GM21529 (cell line): Measurements from ENCODE around the gene ZBTB7C.
A peak's percentile ranks its signal among the peaks of the same experiment; 100 is the strongest.

Experiments
- ATAC-seq: cut with Tn5 transposase; IDR thresholded peaks from one replicate; pipeline ENCODE4 v1.9.1; 2021; ENCODE audit not compliant: unreplicated experiment

The ZBTB7C gene

DNA sequence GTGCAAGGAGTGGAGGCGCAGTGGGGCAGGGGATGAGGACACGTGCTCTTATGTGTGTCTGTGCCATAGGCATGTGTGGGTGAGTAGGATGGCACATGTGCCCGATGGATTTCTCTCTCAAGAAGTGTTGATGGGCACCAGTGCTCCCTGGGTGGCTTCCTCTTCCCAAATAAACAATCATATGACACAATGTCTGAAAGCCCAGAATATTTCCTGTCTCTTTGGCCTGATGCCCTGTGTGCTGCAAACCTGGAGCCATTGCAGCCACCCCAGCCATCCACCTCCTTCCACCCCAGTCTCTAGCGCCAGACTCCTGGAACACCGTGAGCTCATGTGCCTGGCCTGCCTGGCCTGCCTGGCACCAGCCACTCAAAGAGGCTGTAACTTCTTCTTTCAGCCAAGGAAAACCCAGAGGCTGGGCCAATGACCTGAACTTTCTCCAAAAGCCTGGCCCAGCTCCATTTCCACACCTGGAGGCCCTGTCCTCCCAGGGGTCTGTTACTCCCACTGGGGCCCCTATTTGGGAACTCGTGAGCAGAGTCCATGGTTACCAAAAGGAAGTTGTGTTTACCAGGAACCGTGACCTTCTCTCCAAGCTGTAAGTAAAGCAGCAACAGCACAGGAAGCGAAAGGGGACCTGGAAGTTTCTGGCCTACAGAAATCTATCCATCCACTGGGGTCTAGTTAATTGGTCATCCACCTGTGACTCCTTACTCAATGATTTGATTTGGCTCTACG lies 9.5 kb upstream of the ZBTB7C start:
- ATAC-seq: no peak

DNA sequence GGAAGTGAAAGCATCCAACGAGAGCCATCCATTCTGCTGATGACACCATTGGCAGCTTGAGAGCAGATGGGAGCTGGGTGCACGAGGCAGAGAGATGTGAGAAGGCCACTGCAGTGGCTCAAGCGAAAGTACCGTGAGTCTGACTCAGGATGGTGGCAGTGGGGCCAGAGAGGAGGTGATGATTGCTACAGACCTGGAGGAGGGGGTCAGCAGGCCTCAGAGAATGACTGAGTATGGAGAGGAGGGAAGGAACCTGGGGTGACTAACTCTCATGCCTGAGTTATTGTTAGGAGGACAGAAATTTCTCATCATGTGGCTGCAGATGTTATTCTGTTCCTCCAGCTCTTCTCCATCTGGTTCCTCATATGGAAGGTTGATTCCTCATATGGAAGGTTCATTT lies 8.8 kb upstream of the ZBTB7C start:
- no peak for ATAC-seq

DNA sequence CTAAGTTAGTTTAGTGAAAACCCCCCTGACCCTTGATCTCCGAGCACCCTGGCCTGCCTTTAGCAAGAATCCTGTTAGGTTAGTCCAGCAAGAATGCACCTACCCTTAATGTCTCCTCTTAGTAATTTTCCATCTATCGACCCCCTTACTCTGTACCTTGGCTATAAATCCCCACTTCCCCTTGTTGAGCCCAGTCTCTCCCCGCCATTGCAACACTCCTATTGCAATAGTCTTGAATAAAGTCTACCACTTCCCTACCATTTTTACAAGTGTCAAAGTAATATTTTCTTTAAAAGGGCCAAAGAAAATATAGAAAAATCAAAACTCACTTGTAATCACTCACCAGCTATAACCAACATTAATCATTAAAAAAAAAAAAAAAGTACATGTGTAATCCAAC lies 4.2 kb upstream of the ZBTB7C start:
- no peak for ATAC-seq

DNA sequence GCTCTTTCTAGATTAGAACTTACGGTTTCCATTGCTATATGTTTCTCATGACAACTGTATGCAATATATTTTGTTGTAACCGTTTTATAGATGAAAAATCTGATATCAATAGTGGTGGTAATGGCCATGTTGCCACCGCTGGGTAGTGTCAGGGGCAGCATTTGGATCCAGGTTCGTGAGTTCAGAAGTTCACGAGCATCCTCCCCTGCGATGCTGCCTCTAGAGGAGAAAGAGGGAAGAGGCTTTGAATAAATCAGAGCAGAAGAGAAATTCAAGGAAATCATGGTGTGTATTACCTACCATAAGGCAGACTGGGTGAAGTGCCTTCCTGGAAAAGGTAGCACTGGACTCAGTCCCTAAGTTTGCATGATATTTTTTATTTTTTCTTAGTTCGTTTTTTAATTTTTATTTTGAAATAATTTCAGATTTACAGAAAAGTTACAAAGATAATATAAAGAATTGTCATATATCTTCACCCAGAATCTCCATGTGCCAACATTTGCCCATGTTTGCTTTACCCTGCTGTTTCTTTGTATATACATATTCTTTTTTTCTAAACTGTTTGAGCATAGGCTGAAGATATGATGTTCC lies 3.3 kb upstream of the ZBTB7C start:
- no peak for ATAC-seq

- peak; percentile 97 for ATAC-seq
These were observed 1.1 kb upstream of the ZBTB7C start for GRCh38 chr18:48410095-48410920.

GRCh38 chr18:48409591-48410094 lies 460 bp upstream of the ZBTB7C start:
- peak; percentile 22 for ATAC-seq

GRCh38 chr18:48408111-48408726 lies 964 bp downstream of the ZBTB7C start:
- ATAC-seq: no peak

DNA sequence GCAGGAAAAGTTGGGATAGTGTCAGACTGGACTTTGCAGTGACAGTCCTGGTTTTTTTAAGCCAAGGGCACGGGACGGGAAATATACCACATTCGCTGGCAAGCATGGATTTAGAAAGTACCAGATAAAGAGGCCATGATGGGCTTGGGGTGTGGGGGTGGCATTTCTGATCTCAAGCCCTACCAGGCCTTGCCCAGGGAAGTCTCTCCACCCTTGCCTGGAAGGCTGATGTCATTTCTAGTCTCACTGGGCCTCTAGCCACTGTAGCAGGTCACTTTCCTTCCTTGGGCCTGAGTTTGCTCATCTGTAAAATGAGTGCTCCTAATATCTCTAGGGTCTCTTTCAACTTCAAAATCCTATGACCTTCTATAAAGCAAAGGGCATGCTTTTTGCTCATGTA lies 1.8 kb downstream of the ZBTB7C start:
- no peak for ATAC-seq

DNA sequence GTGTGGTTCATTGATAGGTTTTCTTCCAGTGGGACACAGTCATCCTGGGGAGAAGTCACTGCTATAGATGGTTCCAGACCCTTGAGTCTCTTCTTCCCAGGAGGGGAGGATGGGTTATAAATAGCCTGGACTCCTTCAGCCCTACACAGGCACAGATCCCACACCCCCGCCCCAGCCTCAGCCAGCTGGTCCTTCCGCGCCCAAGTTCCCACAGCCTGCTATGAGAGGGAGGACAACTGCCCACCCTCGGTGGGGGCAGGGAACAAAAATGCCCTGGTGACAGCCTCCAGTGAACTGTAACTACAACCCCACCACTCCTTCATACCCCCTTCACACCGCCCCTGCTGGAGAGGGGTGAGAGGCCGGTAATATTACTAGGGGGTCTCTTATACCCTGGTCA lies 3.2 kb downstream of the ZBTB7C start:
- ATAC-seq: no peak

DNA sequence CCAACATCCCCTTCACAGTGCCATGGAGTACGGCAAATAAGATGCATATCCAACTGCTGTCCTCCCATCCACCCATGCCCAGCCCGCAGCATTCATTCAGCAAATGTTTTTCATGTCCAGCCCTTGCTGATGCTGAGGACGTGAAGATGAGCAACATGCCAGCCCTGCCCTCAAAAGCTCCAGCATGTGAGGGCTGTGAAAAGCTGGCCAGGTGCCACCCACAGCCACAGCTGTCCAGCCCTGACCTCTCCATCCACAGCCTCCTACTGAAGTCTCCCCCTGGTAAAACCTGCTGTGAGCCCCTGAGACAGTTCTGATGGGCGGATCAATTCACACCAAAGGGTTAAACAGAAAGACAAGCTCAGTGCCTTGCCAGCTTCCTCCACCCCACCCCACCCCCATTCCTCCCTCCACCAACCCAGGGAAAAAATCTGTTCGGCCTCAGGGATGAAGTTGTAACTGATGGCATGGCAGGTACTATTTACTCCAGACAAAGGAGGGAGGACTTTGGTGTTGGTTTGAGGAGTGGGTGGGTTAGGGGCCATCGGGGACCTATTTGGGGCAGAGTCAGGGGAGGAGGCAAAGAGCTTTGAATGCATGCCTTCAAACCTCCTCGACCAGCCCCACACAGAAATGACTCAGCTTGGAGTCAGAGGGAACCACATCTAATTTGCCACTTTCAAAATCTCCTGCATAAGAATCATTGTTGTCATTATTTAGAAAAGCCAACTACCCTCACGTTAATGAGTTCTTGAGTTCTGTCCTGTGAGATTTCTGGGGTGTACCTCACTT lies 4.3 kb downstream of the ZBTB7C start:
- ATAC-seq: no peak

DNA sequence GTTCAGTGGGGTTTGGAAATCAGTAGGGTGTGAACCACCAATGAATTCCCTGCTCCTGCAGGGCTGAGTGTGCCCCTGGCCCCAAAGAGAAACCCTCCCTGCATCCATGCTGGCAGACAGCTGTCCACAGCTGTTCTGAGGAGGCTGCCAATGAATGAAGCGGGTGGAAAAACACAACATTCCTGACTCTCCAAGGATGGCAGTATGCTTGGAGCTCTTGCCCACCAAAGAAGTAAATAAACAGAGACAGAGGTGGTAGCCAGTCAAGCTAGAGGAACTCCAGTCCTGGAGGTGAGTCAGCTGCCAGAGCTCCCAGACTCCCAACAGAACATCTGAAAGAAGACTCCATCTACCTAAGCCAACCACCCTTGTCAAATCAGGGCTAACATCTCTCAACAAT lies 6.2 kb downstream of the ZBTB7C start:
- no peak for ATAC-seq

- no peak for ATAC-seq
These were observed 9.7 kb downstream of the ZBTB7C start for GRCh38 chr18:48399303-48400075.

DNA sequence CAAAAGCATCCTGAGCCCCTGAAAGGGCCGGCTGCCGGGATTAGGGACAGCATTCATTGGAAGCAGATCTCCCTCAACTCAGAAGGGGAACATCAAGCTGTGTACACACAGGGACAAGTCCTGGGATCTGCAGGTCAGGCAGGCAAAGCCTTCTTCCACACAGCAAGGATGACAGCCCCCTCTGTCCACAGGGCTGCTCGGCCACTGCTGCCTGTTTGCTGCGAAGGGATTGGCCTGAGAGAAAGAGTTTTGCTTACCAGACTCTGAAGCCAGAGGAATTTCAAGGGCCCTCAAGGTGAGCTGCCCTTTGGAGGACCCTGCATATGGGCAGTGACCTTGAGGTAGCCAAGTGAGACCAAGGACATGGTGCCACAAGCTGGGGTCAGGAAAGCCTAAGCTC lies 11.1 kb downstream of the ZBTB7C start:
- ATAC-seq: no peak

DNA sequence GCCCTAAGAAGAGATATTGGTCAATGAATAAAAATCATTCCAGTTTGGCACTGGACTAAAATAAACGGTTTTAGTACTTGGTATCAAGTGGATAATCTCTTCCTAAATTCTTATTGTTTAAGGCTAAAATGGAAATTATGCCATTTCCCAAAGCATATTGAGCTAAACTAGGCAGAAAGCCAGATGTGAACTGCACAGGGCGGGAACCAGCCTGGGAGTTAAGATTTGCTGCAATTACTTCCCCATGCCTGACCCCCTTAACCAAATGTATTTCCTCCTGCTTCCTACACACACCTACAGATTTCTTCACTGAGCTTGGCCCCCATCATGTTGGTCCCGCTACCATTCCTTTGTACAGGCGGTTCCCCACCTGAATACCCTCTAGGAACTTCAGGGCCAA lies 12.2 kb downstream of the ZBTB7C start:
- no peak for ATAC-seq

GRCh38 chr18:48396561-48396960 lies 12.6 kb downstream of the ZBTB7C start:
- ATAC-seq: no peak

- no peak for ATAC-seq
These were observed 13.5 kb downstream of the ZBTB7C start for GRCh38 chr18:48395646-48396045.

GRCh38 chr18:48394176-48394575 lies 15.0 kb downstream of the ZBTB7C start:
- no peak for ATAC-seq

GRCh38 chr18:48393776-48394175 lies 15.4 kb downstream of the ZBTB7C start:
- ATAC-seq: no peak

- no peak for ATAC-seq
These were observed 16.0 kb downstream of the ZBTB7C start for GRCh38 chr18:48393170-48393569.

DNA sequence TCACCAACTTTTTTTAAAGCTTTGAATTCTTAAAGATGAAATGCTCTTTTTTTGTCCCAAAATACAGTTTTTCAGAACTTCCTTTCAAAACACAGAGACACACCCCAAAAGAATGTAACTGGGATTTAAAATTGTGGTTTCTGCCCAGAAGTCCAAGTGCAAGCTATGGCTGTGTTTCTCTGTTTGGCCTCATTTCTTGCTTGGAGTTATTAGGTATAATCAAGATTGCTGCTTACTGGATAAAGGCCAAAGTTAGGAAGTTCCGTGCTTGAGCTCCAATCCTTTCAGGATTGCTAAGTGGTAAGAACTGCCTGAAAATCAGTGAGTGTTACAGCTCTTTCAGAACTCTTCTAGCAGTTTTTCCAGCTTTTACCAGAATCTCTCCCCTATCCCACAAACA lies 16.9 kb downstream of the ZBTB7C start:
- ATAC-seq: no peak
